Left ventricle myocardium inferior (tissue), 1 donor: Measurements from ENCODE around the gene DDR1. TPM values are rescaled to one million over a fixed set of nuclear protein-coding genes. Genes with fewer than 3 reads are reported as not detected.
"Not testable (repeated sequence)": the region's sequence is repeated elsewhere in the genome, so short reads cannot be mapped to it uniquely, and the experiment has no call there.

Experiments
- DNase-seq: peaks from one replicate; pipeline ENCODE4 v3.0.0-alpha.2; 2020
- H3K27ac ChIP-seq: fragments of 200-600 bp; replicated peaks from 2 replicates; pipeline ENCODE4 v1.8.0; 2021
- H3K27me3 ChIP-seq: fragments of 200-600 bp; 2 replicates; pipeline ENCODE4 v1.8.0; 2021; ENCODE audit warnings: low read depth
- H3K36me3 ChIP-seq: fragments of 200-600 bp; 2 replicates; pipeline ENCODE4 v1.8.0; 2021
- H3K4me1 ChIP-seq: fragments of 200-600 bp; 2 replicates; pipeline ENCODE4 v1.8.0; 2021
- H3K4me3 ChIP-seq: fragments of 200-600 bp; 2 replicates; pipeline ENCODE4 v1.8.0; 2021; ENCODE audit warnings: mild to moderate bottlenecking, moderate library complexity
- H3K9me3 ChIP-seq: fragments of 200-600 bp; replicated peaks from 2 replicates; pipeline ENCODE4 v1.8.0; 2021
- CTCF ChIP-seq: fragments of 200-600 bp; IDR thresholded peaks from 2 replicates; pipeline ENCODE4 v1.8.0; 2021; ENCODE audit warnings: antibody characterized with exemption, mild to moderate bottlenecking, borderline replicate concordance
- intact Hi-C: fragments of 100-400 bp; cut with micrococcal nuclease; formaldehyde crosslinking; loops from one replicate; pipeline ENCODE4 v1.11.0; 2022
- total RNA-seq: library from RNA; stranded (reverse); fragmentation: NEBNext Ultra II Directional; extraction: Animal tissue kit (Norgen Biotek cat#: 25700); gene quantifications from one replicate; pipeline ENCODE4 v1.2.1, GENCODE V29; 2021
- donor health status: DM: no; HTN: yes; CAD: no; lungs with severe emphysema.

DDR1 gene
- total RNA-seq, 1 donor from 2014 or later = 28.2 TPM

- DNase-seq = no peak
- H3K4me3 ChIP-seq = no peak overlapping the region
- peaks cover 15% of the 10 kb centered on the region for H3K27me3 ChIP-seq
- intact Hi-C loops = no loop called here
- H3K27ac ChIP-seq = no peak overlapping the region
- peaks cover 20% of the 10 kb centered on the region for H3K4me1 ChIP-seq
- no peaks in the 10 kb centered on the region for H3K36me3 ChIP-seq
- no peak for TF ChIP-seq CTCF
- H3K9me3 ChIP-seq = peaks cover 8% of the 10 kb centered on the region
Observed at GRCh38 chr6:30847421-30847970, 36.8 kb upstream of the DDR1 start.

- DNase-seq = no peak
- Histone ChIP-seq H3K27me3 (peaks cover 15% of the 10 kb centered on the region), H3K36me3 (no peaks in the 10 kb centered on the region), H3K4me1 (peaks cover 15% of the 10 kb centered on the region), H3K27ac (no peak overlapping the region), H3K9me3 (peaks cover 8% of the 10 kb centered on the region), H3K4me3 (no peak overlapping the region)
- intact Hi-C loops = no loop called here
- no peak for TF ChIP-seq CTCF
Observed at GRCh38 chr6:30847971-30848436, 36.3 kb upstream of the DDR1 start.

GRCh38 chr6:30849903-30850651, 34.2 kb upstream of the DDR1 start:
- Histone ChIP-seq H3K4me1 (no peaks in the 10 kb centered on the region), H3K36me3 (no peaks in the 10 kb centered on the region), H3K4me3 (no peak overlapping the region), H3K27me3 (peaks cover 6% of the 10 kb centered on the region), H3K9me3 (peaks cover 8% of the 10 kb centered on the region), H3K27ac (no peak overlapping the region)
- TF ChIP-seq CTCF = no peak
- DNase-seq = no peak
- intact Hi-C loops = no loop called here

- H3K4me1 ChIP-seq, H3K9me3 ChIP-seq, H3K27me3 ChIP-seq, H3K36me3 ChIP-seq, intact Hi-C loops, DNase-seq, H3K4me3 ChIP-seq, H3K27ac ChIP-seq: not testable (repeated sequence)
Observed at GRCh38 chr6:30852459-30852858, 31.9 kb upstream of the DDR1 start.

GRCh38 chr6:30854285-30855040, 29.9 kb upstream of the DDR1 start:
- Histone ChIP-seq H3K36me3 (no peaks in the 10 kb centered on the region), H3K27ac (no peak overlapping the region), H3K4me1 (no peaks in the 10 kb centered on the region), H3K9me3 (peaks cover 8% of the 10 kb centered on the region), H3K4me3 (no peak overlapping the region), H3K27me3 (peaks cover 5% of the 10 kb centered on the region)
- DNase-seq = no peak
- TF ChIP-seq CTCF = no peak
- intact Hi-C loops = no loop called here
